IPS-18a (cell line): Measurements from ENCODE around the gene RPA4.
A peak's percentile ranks its signal among the peaks of the same experiment; 100 is the strongest.
"Not testable (repeated sequence)": the region's sequence is repeated elsewhere in the genome, so short reads cannot be mapped to it uniquely, and the experiment has no call there.

Experiments used
- H3K27ac ChIP-seq: one replicate; pipeline ENCODE4 v1.5.1; 2013; ENCODE audit warnings: low read length
- H3K27me3 ChIP-seq: one replicate; pipeline ENCODE4 v1.6.1; 2013; ENCODE audit warnings: mild to moderate bottlenecking, low read length; ENCODE audit not compliant: control insufficient read depth, insufficient read depth
- H3K36me3 ChIP-seq: one replicate; pipeline ENCODE4 v1.6.1; 2013; ENCODE audit warnings: low read depth, low read length; ENCODE audit not compliant: control insufficient read depth
- H3K4me1 ChIP-seq: one replicate; pipeline ENCODE4 v1.6.1; 2013; ENCODE audit warnings: low read depth, low read length; ENCODE audit not compliant: control insufficient read depth
- H3K4me3 ChIP-seq: one replicate; pipeline ENCODE4 v1.5.1; 2013; ENCODE audit warnings: low read length
- H3K9ac ChIP-seq: one replicate; pipeline ENCODE4 v1.6.1; 2013; ENCODE audit warnings: mild to moderate bottlenecking, low read length, moderate library complexity
- H3K9me3 ChIP-seq: one replicate; pipeline ENCODE4 v1.6.1; 2013; ENCODE audit warnings: low read depth, low read length; ENCODE audit not compliant: control insufficient read depth

The RPA4 gene

DNA sequence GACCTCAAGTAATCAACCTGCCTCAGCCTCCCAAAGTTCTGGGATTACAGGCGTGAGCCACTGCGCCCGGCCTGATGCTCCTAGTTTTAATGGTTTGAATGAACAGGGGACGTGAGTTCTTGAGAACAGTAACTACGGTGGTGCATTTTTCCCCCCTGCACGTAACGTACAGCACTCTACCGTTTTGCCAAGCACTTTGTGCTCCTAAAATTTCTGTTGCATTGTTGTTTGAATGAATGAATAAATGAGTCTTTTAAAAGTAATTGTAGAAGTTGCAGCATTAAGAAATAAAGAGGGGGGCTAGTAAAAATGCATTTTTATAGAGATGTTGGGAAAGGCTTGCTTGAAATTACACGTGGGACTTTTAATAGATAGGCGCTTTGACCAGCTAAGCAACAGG, at the start of gene RPA4:
Gene RPA4, plus strand, starts transcription at position 301 of the 400 bp plus-strand sequence. CDS start 403 bp downstream, outside the sequence.
- H3K27me3 ChIP-seq: no peaks in the 10 kb centered on the region
- H3K9me3 ChIP-seq: no peaks in the 10 kb centered on the region
- no peak within 1 kb of the TSS for H3K9ac ChIP-seq
- H3K27ac ChIP-seq: no peak within 1 kb of the TSS
- no peak within 1 kb of the TSS for H3K4me3 ChIP-seq
- H3K4me1 ChIP-seq: peaks cover 6% of the 10 kb centered on the region
- no peaks in the 10 kb centered on the region for H3K36me3 ChIP-seq

DNA sequence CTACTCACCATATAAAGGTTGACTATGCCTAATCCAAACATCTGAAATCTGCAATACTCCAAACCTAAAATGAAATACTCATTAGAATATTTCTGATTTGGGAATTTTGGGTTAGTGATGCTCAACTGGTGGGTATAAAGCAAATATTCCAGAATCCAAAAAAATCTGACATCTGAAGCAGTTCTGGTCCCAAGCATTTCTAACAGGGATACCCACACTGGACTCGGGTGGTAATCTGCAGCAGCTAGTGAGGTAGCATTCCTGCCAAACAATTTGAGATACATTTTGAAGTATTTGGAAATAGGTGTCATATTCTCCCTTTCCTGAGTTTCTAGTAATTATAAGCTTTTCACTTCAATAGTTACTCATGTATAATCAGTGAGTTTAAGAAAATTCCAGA, 49.6 kb upstream of the RPA4 start:
- Histone ChIP-seq H3K27me3 (no peaks in the 10 kb centered on the region), H3K4me3 (no peak overlapping the region), H3K27ac (no peak overlapping the region), H3K9me3 (no peaks in the 10 kb centered on the region), H3K4me1 (peaks cover 4% of the 10 kb centered on the region), H3K36me3 (no peaks in the 10 kb centered on the region), H3K9ac (no peak overlapping the region)

DNA sequence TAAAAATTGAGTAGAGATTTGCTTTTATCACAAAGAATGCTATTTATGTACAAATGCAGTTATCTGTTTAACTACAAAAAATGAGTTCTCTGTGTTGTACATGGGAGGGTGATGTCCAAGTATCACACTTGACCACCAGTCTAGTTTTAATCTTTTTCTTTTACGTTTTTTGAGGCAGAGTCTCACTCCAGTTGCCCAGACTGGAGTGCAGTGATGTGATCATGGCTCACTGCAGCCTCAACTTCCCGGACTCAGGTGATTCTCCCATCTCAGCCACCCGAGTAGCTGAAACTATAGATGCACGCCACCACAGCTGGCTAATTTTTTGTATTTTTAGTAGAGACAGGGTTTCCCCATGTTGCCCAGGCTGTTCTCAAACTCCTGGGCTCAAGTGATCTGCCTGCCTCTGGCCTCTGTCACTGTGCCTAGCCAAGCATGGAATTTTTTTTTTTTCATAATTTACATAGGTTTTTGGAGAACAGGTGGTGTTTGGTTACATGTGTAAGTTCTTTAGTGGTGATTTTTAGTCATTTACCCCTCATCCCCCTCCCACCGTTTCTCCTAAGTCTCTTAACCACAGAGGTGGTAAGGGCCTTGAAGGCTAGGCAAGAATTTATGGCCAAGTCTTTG, 47.9 kb upstream of the RPA4 start:
- Histone ChIP-seq H3K4me3 (no peak overlapping the region), H3K9ac (no peak overlapping the region), H3K36me3 (no peaks in the 10 kb centered on the region), H3K27me3 (no peaks in the 10 kb centered on the region), H3K9me3 (no peaks in the 10 kb centered on the region), H3K4me1 (peaks cover 4% of the 10 kb centered on the region), H3K27ac (no peak overlapping the region)

DNA sequence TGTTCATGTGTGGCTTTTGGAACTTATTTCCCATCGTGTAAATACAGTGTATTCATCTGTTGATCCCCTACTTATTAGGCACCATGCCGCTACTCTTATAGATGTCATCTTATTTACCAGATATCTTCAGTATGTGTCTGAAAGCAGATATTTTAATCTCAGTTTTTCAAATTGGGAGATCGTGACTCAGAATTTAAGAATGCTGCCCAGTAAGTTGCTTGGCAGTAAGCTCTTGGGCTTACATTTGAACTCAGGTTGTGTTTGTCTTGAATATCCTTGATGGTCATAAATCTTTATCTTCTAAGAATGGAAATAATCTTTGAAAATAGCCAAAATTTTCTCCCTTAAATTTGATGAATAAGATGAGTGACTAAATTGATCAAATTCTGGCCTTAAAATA, 45.9 kb upstream of the RPA4 start:
- H3K4me1 ChIP-seq: peaks cover 21% of the 10 kb centered on the region
- no peaks in the 10 kb centered on the region for H3K9me3 ChIP-seq
- no peak overlapping the region for H3K4me3 ChIP-seq
- no peak overlapping the region for H3K27ac ChIP-seq
- no peaks in the 10 kb centered on the region for H3K36me3 ChIP-seq
- H3K27me3 ChIP-seq: no peaks in the 10 kb centered on the region
- no peak overlapping the region for H3K9ac ChIP-seq

- no peak overlapping the region for H3K9ac ChIP-seq
- no peak overlapping the region for H3K4me3 ChIP-seq
- H3K9me3 ChIP-seq: no peaks in the 10 kb centered on the region
- H3K27ac ChIP-seq: no peak overlapping the region
- no peaks in the 10 kb centered on the region for H3K27me3 ChIP-seq
- H3K4me1 ChIP-seq: peaks cover 28% of the 10 kb centered on the region
- H3K36me3 ChIP-seq: no peaks in the 10 kb centered on the region
Observed at GRCh38 chrX:96838537-96838936, 45.2 kb upstream of the RPA4 start.

- Histone ChIP-seq H3K9me3 (no peaks in the 10 kb centered on the region), H3K4me3 (no peak overlapping the region), H3K27ac (no peak overlapping the region), H3K9ac (no peak overlapping the region), H3K27me3 (no peaks in the 10 kb centered on the region), H3K36me3 (no peaks in the 10 kb centered on the region), H3K4me1 (peaks cover 37% of the 10 kb centered on the region)
Observed at GRCh38 chrX:96841325-96841724, 42.4 kb upstream of the RPA4 start.

- H3K4me1 ChIP-seq: peaks cover 43% of the 10 kb centered on the region
- not testable (repeated sequence) for H3K36me3 ChIP-seq, H3K9me3 ChIP-seq, H3K4me3 ChIP-seq, H3K27me3 ChIP-seq
- peak overlapping the region; percentile 14 for H3K9ac ChIP-seq
- H3K27ac ChIP-seq: peak overlapping the region; percentile 54
Observed at GRCh38 chrX:96841866-96842265, 41.8 kb upstream of the RPA4 start.

DNA sequence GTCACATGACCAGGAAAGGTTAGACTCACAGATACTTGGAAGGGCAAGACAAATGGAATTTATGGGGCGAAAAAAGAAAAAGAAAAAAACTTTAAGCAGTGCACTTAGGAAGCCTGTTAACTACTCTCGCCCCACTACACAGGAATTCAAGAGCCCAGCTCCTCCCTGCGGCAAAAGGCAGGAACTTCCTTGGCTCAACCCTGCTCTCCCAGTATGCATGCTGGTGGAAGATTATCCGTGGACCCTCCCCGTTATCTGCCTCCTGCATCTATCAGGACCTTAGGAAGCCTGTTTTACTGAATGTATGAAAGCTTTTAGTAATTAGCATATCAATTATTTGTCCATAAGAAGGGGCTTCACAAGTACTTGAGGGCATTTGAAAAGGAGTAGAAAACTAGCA, 40.1 kb upstream of the RPA4 start:
- no peaks in the 10 kb centered on the region for H3K27me3 ChIP-seq
- H3K9ac ChIP-seq: no peak overlapping the region
- H3K4me1 ChIP-seq: peaks cover 47% of the 10 kb centered on the region
- no peaks in the 10 kb centered on the region for H3K36me3 ChIP-seq
- no peaks in the 10 kb centered on the region for H3K9me3 ChIP-seq
- H3K27ac ChIP-seq: peak overlapping the region; percentile 49
- H3K4me3 ChIP-seq: no peak overlapping the region

- Histone ChIP-seq H3K36me3 (no peaks in the 10 kb centered on the region), H3K9ac (peak overlapping the region; percentile 1), H3K4me3 (no peak overlapping the region), H3K4me1 (peaks cover 40% of the 10 kb centered on the region), H3K27me3 (no peaks in the 10 kb centered on the region), H3K9me3 (no peaks in the 10 kb centered on the region), H3K27ac (peak overlapping the region; percentile 34)
Observed at GRCh38 chrX:96846841-96847240, 36.9 kb upstream of the RPA4 start.

DNA sequence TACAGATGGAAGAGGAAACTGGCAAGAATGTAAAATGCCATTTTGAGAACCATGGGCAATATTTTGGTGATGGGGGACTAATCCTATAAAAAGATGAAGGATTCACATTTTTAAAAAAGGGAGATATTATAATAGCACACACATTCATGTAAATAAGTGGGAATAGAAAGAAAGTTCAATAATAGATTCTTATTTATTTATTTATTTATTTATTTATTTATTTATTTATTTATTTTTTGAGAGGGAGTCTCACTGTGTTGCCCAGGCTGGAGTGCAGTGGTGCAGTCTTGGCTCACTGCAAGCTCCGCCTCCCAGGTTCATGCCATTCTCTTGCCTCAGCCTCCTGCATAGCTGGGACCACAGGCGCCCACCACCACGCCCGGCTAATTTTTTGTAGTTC, 24.3 kb upstream of the RPA4 start:
- not testable (repeated sequence) for H3K9ac ChIP-seq, H3K36me3 ChIP-seq

GRCh38 chrX:96861218-96861617, 22.5 kb upstream of the RPA4 start:
- Histone ChIP-seq H3K27ac (no peak overlapping the region), H3K9ac (no peak overlapping the region)

More for the DNA sequence above, 24.3 kb upstream of the RPA4 start:
- not testable (repeated sequence) for H3K27ac ChIP-seq, H3K4me3 ChIP-seq, H3K4me1 ChIP-seq, H3K9me3 ChIP-seq, H3K27me3 ChIP-seq

GRCh38 chrX:96861661-96862060, 22.0 kb upstream of the RPA4 start:
- no peaks in the 10 kb centered on the region for H3K27me3 ChIP-seq

More at GRCh38 chrX:96861218-96861617, 22.5 kb upstream of the RPA4 start:
- H3K27me3 ChIP-seq: no peaks in the 10 kb centered on the region
- no peaks in the 10 kb centered on the region for H3K36me3 ChIP-seq
- H3K9me3 ChIP-seq: no peaks in the 10 kb centered on the region
- H3K4me3 ChIP-seq: no peak overlapping the region
- H3K4me1 ChIP-seq: no peaks in the 10 kb centered on the region

More at GRCh38 chrX:96861661-96862060, 22.0 kb upstream of the RPA4 start:
- no peak overlapping the region for H3K4me3 ChIP-seq
- H3K9ac ChIP-seq: no peak overlapping the region
- no peaks in the 10 kb centered on the region for H3K36me3 ChIP-seq
- H3K9me3 ChIP-seq: no peaks in the 10 kb centered on the region
- H3K4me1 ChIP-seq: no peaks in the 10 kb centered on the region
- no peak overlapping the region for H3K27ac ChIP-seq
